H4 (cell line): ENCODE results near the gene KIAA0586. TPM values are rescaled to one million over a fixed set of nuclear protein-coding genes. Genes with fewer than 3 reads are reported as not detected.
A peak's percentile ranks its signal among the peaks of the same experiment; 100 is the strongest.
"Not testable (repeated sequence)": the region's sequence is repeated elsewhere in the genome, so short reads cannot be mapped to it uniquely, and the experiment has no call there.

ENCODE experiments used
- DNase-seq: peaks from one replicate; pipeline ENCODE4 v3.0.0-alpha.2; 2015; ENCODE audit warnings: low spot score
- total RNA-seq: library from RNA; depleted of rRNA; stranded (reverse); fragments of >200 nt; shearing (Covaris generic); gene quantifications from 2 replicates; pipeline ENCODE4 v1.2.3, GENCODE V29; 2014

KIAA0586 gene
- total RNA-seq, 1 experiment from 2014 or later = 22.6 TPM

DNA sequence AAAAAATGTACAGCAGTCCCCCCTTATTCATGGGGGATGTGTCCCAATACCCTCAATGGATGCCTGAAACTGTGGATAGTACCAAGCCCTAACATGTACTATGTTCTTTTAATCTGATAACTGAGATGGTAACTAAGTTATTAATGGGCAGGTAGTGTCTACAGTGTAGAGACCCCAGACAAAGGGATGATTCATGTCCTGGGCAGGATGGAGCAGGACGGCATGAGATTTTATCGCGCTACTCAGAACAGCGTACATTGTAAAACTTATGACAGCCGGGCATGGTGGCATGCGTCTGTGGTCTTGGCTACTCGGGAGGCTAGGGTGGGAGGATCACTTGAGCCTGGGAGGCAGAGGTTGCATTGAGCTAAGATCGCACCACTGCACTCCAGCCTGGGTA is 37.1 kb downstream of the KIAA0586 start:
- no peak for DNase-seq

DNA sequence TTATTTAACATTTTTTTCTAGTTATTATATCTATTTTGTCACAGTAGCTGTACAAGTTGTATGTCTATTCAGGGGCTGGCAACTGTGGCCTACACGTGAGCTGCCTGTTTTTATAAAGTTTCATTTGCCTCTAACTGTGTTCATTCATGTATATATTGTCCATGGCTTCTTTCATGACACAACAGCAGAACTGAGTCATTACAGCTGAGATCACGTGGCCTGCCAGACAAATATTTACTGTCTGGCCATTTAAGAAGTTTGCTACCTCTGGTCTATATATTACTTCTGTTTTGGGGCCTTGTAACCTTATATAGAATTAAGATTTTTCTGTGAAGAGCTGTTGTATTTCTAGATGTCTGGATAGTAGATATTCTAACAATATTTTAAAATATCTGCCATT is 37.9 kb downstream of the KIAA0586 start:
- no peak for DNase-seq

DNA sequence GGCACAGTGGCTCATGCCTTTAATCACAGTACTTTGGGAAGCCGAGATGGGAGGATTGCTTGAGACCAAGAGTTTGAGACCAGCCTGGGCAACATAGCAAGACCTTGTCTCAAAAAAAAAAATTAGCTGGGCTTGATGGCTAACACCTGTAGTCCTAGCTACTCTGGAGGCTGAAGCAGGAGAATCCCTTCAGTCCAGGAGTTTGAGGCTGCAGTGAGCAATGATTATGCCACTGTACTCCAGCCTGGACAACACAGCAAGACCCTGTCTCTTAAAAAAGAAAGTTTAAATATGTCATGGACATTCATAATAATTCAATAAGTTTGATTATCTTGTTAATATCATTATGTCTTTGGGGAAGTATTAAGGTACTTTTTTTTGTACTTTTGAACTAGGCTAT is 38.9 kb downstream of the KIAA0586 start:
- no peak for DNase-seq

DNA sequence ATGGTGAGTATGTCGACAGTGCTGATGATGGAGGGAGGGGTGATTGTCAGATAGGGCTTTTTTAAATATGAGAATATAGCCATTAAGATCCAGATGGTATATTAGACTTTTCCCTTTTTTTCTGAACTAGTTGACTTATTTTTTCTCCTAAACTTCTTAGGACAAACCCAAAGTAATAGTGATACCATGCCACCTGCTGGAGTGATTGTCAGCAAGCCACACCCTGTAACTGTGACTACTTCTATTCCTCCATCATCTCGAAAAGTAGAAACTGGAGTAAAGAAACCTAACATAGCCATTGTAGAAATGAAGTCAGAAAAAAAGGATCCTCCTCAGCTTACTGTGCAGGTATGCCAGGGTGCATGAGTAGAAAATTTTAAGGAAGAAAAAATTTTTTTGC is 40.1 kb downstream of the KIAA0586 start:
- DNase-seq = no peak

DNA sequence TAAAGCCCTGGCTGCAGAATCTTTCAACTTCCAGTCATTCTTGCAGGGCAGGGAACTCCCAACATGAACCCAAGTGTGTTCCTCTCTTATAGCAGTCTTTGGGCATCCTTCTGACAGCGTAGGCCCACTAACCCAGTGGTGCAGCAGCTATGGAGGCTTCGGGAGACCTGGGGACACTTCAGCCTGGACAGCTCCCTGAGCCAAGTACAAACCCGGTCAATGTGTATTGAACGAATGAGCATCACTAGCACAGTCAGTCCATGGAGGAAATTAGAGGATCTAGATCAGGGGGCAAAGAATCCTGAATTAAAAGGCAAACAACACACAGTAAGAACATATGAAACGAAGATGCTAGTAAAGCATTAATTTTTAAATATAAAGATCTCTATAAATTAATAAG is 41.8 kb downstream of the KIAA0586 start:
- no peak for DNase-seq

DNA sequence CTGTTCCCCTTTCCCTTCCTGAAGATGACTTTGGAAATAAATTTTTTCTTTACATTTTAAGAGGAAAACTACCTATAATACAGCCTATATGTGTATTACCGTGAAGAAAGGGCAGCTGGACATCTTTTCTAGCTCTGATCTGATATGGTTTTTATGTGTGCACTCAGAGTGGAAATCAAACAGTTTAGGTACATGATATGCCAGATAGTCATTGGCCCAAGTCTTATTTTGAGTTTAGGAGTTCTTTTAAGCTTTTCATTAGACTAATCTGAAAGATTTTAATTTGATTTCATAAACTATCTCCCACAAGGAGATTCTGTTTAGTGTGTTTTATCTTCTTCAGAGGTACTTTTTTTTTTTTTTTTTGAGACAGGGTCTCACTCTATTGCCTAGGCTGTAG is 48.8 kb downstream of the KIAA0586 start:
- no peak for DNase-seq

DNA sequence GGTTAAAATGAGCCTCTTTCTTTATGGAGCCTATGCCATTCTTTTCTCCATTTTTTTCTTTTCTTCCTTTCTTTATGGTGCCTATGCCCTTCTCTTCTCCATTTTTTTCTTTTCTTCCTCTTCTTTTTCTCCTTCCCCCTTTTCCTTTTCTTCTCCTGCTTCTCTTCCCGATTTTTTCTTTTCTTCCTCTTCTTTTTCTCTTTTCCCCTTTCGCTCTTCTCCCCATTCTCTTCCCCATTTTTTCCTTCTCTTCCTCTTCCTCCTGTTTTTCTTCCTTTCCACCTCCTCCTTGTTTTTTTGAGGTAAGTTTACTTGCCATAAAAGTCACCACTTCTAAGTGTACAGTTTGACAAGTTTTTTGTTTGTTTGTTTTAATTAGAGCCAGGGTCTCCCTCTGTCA is 50.1 kb downstream of the KIAA0586 start:
- DNase-seq = no peak

DNA sequence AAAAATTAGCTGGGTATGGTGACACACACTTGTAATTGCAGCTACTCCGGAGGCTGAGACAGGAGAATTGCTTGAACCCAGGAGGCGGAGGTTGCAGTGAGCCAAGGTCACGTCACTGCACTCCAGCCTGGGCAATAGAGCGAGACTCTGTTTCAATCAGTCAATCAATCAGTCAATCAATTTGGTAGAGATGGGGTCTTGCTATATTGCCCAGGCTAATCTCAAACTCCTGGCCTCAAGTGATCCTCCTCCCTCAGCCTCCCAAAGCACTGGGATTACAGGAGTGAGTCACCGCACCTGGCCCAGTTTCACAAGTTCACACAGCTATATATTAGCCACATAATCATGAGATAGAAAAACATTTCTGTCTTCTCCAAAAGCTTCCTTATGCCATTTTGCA is 50.8 kb downstream of the KIAA0586 start:
- DNase-seq = not testable (repeated sequence)

DNA sequence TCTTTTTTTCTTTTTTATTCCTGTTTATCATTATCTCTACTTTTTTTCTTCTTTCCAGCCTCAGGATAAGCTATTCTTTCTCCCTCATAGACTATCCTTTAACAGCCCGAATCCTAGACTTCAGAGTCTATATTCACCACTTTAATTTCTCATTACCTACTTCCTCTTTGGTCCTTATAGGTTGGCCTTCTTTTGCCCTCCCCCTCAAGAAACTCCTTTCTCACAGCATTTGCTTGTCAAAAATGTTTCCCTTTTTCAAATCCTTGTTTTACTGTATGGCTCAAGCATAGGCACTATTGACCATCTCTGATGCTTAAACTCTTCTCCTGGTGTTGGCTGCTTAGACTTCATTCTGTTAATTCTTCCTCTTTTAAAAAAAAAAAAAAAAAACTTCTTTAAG is 52.5 kb downstream of the KIAA0586 start:
- DNase-seq = no peak

DNA sequence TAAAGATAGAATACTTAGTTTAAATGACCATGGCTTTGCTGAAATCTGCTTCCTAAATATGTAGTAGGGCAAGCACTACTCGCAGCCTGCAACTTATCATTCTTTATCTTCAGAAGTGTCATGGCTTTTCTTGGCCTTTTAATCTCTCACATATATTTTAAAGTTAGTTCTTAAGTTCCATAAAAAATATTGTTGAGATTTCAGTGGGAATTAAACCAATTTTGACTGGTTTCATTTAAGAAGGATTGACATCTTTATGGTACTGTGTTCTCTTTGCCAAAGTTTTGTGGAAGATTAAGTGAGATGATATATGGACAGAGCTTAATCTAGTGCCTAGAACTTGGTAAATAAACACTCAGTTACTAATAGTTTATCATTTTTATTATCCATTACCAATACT is 56.7 kb downstream of the KIAA0586 start:
- DNase-seq = no peak

DNA sequence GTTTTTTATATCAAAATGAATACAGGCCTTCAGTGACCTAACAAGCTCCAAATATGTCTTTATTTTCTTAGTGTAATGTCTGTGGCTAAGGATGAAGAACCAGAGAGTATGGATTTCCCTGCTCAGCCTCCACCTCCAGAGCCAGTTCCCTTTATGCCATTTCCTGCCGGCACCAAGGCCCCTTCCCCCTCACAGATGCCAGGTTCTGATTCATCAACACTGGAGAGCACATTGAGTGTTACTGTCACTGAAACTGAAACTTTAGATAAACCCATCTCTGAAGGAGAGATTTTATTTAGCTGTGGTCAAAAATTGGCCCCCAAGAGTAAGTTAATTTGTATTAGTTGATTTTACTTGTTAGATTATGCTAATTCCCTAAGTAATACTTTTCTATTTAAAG is 61.0 kb downstream of the KIAA0586 start:
- DNase-seq = peak; percentile 8

DNA sequence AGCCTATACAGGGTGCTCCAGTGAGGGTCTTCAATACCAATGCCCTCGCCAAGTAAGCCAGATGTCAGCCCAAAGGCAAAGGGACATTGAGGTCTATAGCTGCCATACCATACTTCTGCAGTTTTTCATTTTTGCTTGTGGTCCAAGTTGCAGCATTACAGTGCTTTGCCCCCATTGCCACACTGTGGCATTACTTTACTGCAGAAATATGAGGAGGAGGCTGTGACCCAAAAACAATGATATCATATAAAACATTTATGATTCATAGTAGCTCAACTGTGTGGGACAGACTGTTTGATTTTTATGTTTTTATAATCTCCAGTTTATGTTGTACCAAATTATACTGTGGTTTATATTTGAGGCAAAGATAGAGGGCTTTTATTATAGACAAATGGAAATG is 64.1 kb downstream of the KIAA0586 start:
- no peak for DNase-seq

DNA sequence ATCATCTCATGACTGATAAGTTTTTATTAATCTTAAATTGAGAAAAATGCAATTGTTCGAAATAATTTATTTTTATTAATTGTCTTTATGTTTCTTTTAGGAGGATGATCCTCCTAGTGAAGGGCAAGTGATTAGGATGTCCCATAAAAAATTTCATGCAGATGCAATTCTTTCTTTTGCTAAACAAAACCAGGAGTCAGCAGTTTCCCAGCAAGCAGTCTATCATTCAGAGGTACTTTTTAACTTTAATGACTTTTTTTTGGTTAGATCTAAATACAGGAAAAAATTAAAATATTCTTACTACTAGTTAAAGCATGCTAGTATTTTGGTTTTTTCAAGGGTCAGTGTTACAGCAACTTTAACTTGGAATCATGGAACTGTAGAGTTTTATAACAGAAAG is 64.5 kb downstream of the KIAA0586 start:
- DNase-seq = no peak

DNA sequence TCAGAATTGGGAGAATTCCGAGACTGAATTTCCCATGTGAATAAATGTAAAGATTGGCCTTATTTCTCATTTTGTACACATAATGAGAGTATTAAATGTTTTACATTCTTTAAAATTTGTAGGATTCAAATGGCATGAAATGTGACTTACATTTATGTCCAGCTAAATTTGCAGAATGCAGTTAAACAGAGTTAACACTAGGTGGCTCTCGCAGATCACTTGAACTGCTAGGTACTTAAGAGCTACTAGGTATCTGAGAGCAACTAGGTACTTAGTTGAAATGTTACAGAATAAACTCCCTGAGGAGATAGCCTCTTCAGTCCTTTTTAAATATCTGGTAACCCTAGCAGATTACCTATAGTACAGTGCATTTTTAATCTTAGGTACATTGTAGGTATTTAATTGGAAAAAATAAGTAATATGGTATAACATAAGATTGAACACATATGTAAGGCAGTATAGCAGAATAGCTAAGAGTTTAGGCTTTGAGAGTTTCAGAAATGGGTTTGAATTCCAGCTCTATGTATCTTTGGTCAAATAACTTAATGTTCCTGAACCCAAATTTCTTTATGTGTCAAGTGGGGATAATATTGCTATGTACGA is 73.8 kb downstream of the KIAA0586 start:
- DNase-seq = peak; percentile 62

DNA sequence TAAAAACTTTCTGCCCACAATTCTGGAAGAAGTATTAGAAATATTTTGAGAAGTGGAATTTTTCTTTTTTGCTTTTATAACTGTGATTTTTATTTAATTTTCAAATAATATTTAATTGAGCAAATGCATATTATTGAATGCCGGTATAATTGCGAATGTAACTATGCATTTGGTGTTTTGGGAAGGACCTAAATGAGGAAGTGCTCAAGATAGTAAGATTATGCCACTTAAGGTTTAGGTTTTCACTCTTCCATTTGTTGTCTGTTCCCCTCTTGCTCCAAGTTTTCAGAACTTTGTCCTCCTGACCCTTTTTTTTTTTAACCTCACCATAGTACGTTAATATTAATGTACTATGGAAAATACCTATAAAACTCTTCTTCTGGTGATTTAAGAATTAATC is 85.8 kb downstream of the KIAA0586 start:
- no peak for DNase-seq

DNA sequence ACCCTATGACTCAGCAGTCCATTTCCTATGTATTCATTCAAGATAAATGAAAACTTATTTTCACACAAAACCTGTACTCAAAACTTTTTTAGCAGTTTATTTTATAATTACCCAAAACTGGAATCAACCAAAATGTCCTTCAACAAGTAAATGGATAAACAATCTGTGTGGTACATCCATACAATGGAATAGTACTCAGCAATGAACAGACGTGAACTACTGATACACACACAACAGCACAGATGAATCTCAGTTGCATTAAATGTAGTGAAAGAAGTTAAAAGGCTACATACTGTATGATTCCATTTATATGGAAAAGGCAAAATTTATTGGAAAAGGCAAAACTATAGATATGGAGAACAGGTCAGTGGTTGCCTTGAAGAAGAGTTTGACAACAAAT is 90.1 kb downstream of the KIAA0586 start:
- DNase-seq = no peak

DNA sequence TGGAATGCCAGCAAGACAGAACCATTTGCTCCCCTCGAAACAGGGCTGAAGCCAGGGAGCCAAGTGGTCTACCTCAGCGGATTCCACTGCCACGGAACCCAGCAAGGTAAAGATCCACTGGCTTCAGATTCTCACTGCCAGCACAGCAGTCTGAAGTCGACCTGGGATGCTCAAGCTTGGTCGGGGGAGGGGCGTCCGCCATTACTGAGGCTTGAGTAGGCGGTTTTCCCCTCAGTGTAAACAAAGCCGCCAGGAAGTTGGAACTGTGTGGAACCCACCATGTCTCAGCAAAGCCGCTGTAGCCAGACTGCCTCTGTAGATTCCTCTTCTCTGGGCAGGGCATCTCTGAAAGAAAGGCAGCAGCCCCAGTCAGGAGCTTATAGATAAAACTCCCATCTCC is 98.2 kb downstream of the KIAA0586 start:
- DNase-seq = not testable (repeated sequence)

DNA sequence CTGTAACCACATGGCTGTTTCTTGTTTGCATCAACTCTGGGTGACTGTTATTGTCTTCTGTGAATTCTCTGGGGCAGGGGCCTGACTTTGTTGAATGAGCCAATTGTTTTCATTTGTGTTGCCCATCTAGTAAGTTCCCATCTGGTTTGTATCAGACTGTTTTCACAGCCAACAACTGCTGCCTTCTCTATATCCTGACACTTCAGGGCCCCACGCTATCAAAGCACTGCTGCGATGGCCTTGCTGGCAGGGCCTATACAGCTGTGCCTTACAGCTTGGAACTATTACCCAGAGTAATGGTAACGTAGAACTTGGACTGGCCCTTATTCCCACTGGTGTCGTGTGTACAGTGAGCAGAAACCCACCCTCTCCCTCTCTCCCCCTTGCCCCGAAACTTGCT is 105.9 kb downstream of the KIAA0586 start:
- DNase-seq = no peak

DNA sequence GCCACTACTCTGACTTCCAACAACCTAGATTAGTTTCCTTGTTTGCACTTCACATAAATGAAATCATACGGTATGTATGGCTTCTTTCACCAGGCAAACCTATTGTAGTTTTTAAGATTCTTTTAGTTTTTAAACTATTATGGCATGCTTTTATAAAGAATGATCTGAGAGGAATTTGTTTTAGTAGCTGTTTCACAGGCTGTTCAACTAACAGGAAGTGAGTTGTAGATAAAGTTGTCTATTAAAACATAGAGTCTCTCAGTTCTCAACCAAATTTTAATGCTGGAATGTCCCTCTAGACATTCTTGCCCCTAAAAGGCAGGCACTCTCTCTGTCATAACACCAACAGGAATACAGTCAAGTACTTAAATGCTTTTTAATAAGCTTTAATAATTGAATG is 107.5 kb downstream of the KIAA0586 start:
- DNase-seq = no peak

DNA sequence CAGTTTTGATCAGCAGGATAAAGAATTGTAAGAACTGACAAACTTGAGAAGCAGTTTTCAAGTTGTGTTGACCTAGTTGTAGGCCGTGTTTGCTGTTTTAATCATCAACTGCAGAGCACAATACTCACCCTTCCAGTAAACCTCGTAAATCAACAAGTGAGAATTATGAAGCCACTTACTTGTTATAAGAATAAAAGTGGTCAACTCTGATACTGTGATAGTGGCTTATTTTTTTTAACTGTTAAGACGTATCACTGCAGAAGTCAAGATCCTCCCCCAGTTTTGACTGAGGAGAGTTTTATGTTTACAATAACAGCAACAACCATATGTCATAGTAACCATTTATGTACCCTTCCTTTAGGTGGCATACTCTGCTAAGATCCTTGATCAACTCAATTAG is 109.5 kb downstream of the KIAA0586 start:
- no peak for DNase-seq

DNA sequence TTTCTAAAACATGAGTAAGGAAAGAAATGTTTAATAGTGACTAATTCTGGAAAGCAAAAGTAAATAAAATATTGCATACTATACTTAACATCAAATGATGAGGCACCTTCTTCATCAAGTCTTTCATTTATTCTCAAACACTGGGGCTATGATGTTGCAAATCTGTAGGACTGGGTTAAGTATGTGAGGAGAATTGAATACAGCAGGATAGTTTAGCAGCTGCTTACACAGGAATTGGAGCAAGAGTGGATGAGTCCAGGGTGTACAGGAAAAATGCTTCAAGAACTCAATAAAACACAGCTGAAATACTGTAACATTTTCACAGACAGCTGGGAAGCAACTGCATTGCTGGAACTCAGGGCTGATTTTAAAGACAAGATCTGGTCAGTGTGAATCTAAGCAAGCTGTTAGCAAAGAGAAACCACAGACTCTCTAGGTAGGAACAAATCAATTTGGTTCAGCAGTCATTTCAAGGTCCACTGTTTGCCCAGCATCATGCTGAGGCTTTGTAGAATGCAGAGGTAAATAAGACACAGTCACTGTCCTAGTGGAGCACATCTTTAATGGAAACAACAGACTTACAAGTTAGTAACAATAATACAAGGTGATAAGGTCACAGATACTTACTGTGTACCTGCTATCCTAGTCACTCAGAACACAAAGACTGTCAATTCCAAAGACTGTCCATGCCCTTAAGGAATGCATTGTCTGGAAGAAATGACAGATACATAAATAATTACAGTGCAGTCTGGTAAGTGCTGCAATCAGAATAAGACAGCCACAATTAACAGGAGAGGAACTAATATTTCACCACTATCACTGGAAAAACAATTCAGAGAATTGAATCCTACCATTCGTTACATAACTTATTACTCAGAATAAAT is 113.5 kb downstream of the KIAA0586 start:
- DNase-seq = no peak

DNA sequence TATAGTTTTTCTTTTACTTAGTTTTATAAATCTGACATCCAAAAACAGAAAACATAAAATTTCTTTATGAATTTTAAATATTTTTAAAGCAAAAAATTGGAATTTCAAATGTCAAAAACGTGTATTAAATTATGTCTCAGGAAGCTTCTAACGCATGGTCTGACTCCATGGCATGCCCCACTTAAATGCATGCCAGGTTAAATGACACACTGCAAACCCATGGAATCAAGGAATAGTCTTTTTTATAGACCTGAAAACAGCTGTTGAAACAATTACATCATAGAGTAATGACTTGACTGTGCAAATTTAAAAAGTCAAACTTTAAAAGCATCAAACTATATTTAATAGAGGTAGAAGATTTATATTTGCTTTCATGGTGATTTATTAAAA is 114.1 kb downstream of the KIAA0586 start:
- no peak for DNase-seq

DNA sequence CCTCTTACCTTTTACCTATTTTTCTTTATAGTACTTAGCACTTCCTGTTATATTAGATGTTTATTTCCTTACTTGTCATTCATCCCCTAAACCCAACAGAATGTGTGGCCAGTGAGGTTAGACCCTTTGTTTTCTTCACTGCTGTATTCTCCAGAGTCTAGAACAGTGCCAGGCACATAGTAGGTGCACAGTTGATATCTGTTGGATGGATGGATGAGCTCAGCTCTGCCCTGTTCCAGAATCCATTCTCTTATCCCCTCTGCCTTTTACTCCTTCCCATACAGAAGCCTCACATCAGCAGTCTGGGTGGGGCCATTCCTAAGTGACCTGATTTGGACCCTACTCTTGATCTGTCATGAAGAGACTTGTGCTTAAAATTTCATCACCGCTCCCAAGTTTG is 115.7 kb downstream of the KIAA0586 start:
- no peak for DNase-seq

DNA sequence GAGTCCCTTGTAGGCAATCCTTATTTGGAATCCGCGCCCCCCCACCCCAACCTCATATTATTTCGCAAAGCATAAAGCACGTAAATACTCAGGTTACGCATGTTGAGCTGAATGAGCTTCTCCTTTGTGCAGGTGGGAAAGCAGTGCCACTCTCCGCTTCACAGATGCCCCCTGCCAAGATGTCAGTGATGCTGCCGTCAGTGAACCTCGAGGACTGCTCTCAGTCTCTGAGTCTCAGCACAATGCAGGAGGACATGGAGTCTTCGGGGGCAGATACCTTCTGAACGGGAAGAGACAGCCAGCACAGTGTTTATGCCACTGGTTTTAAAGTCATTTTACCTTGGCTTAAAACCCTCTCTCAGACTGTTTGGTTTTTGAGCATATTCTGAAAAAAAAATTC is 120.1 kb downstream of the KIAA0586 start:
- no peak for DNase-seq
